K562 (cell line): ENCODE data around the gene CHDH.

ENCODE experiments used
- BMI1 ChIP-seq: fragments of 150-350 bp; IDR thresholded peaks from 2 replicates; pipeline ENCODE4 v1.6.1; 2014; ENCODE audit warnings: low read length
- CBX3 ChIP-seq, 2 experiments: IDR thresholded peaks; 1 replicate in 1 of 2; 2 replicates in 1 of 2; pipeline ENCODE4 v1.6.1; 2012; ENCODE audit warnings: inconsistent platforms in 2 of 2, low read length in 2 of 2, borderline replicate concordance in 1 of 2, control low read depth in 1 of 2
- ETV1 ChIP-seq: fragments of 450-650 bp; conservative IDR thresholded peaks from 2 replicates; pipeline ENCODE4 v1.6.1; 2016; ENCODE audit warnings: missing genetic modification characterization, control low read depth, low read depth, missing compliant biosample characterization
- EZH2 ChIP-seq: IDR thresholded peaks from 2 replicates; pipeline ENCODE4 v1.6.1; 2012; ENCODE audit warnings: low read depth, mild to moderate bottlenecking, inconsistent platforms, low read length, borderline replicate concordance
- HDAC3 ChIP-seq: fragments of 450-650 bp; IDR thresholded peaks from 2 replicates; pipeline ENCODE4 v1.6.1; 2018; ENCODE audit warnings: borderline replicate concordance, mild to moderate bottlenecking, moderate library complexity; ENCODE audit not compliant: partially characterized antibody
- IRF9 ChIP-seq: fragments of 450-650 bp; IDR thresholded peaks from 2 replicates; pipeline ENCODE4 v1.6.1; 2016; ENCODE audit warnings: missing biosample characterization, missing genetic modification characterization
- POLR2AphosphoS2 ChIP-seq: IDR thresholded peaks from 2 replicates; pipeline ENCODE4 v1.6.1; 2012; ENCODE audit warnings: low read length, improper control_type of control experiment
- POLR2AphosphoS5 ChIP-seq: IDR thresholded peaks from 2 replicates; pipeline ENCODE4 v1.6.1; 2011; ENCODE audit warnings: mild to moderate bottlenecking, low read depth, low read length, moderate library complexity; ENCODE audit not compliant: control insufficient read depth, insufficient read depth
- SMARCC2 ChIP-seq: fragments of 450-650 bp; IDR thresholded peaks from 2 replicates; pipeline ENCODE4 v1.6.1; 2017; ENCODE audit warnings: antibody characterized with exemption, moderate library complexity, mild to moderate bottlenecking, low read depth
- TBP ChIP-seq: optimal IDR thresholded peaks from 2 replicates; pipeline ENCODE3; 2011; ENCODE audit warnings: low read depth, low read length, improper control_type of control experiment
- U2AF2 ChIP-seq: fragments of 200-400 bp; formaldehyde crosslinking; optimal IDR thresholded peaks from 2 replicates; pipeline ENCODE3; 2017; ENCODE audit warnings: low read depth, mild to moderate bottlenecking, low read length
- ZBTB17 ChIP-seq: fragments of 450-650 bp; formaldehyde crosslinking; IDR thresholded peaks from 2 replicates; pipeline ENCODE4 v1.4.0; 2020; ENCODE audit warnings: mild to moderate bottlenecking
- ZNF57 ChIP-seq: fragments of 450-650 bp; formaldehyde crosslinking; IDR thresholded peaks from 2 replicates; pipeline ENCODE4 v1.4.0; 2020; ENCODE audit warnings: mild to moderate bottlenecking, moderate library complexity

GRCh38 chr3:53846134-53846850 lies at the start of gene CHDH, which contains the start of gene IL17RB:
- no peak for TF ChIP-seq IRF9 (tag)
- TF ChIP-seq POLR2AphosphoS5 = no peak
- TF ChIP-seq ZBTB17 (CRISPR knock-in tag) = no peak
- TF ChIP-seq BMI1 = no peak
- no peak for TF ChIP-seq SMARCC2
- TF ChIP-seq HDAC3 = no peak
- TF ChIP-seq ETV1 (tag) = no peak
- TF ChIP-seq U2AF2 = no peak
- TF ChIP-seq ZNF57 (CRISPR knock-in tag) = no peak
- peak; percentile 29 for TF ChIP-seq TBP
- TF ChIP-seq CBX3 (IDR thresholded peaks at IDR 0.05; ENCODE audit: borderline replicate concordance in 1 of 2, low read length in 2 of 2) = no peak
- TF ChIP-seq EZH2 = no peak
- no peak for TF ChIP-seq POLR2AphosphoS2
